ENCODE measurements around the gene TCEA2.

The TCEA2 gene

DNA sequence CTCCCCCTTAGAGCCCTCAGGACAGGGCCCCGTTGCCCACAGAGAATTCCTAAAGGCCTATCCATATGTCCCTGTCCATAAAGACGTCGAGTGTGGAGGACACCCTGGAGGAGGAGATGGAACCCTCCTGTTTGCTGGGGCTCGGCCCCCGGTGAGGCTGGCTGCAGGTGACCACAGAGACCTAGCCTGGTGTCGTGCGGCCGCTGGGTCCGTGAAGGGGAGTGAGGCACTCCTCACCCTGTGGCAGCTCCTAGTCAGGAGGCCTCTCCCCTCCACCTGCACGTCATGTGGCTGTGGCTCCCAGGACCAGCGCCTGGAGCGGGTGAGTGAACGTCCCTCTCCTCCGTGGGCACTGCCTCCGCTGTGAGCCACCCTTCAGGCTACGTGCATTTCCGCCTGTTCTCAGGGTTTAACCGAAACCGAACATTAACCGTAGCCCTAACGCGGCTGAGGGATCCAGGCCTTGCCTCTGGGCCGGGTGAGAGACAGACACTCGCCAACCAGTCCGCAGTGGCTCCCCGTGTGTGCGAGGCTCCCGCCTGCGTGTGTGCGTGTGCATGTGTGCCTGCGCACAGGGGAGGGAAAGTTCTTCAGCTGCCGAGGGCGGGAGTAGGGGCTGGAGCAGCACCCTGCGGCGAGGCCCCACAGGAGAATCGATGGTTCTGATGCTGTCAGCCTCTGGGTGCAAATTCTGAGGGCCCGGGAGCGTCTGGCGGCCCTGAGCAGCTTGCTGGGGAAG lies 5.9 kb upstream of the TCEA2 start:
- TF ChIP-seq GATA2 (IDR thresholded peaks at IDR 0.05; ENCODE audit: low read depth, low read length) (no peak), GATA3 (IDR thresholded peaks at IDR 0.05; ENCODE audit: low read depth, low read length) (no peak)

DNA sequence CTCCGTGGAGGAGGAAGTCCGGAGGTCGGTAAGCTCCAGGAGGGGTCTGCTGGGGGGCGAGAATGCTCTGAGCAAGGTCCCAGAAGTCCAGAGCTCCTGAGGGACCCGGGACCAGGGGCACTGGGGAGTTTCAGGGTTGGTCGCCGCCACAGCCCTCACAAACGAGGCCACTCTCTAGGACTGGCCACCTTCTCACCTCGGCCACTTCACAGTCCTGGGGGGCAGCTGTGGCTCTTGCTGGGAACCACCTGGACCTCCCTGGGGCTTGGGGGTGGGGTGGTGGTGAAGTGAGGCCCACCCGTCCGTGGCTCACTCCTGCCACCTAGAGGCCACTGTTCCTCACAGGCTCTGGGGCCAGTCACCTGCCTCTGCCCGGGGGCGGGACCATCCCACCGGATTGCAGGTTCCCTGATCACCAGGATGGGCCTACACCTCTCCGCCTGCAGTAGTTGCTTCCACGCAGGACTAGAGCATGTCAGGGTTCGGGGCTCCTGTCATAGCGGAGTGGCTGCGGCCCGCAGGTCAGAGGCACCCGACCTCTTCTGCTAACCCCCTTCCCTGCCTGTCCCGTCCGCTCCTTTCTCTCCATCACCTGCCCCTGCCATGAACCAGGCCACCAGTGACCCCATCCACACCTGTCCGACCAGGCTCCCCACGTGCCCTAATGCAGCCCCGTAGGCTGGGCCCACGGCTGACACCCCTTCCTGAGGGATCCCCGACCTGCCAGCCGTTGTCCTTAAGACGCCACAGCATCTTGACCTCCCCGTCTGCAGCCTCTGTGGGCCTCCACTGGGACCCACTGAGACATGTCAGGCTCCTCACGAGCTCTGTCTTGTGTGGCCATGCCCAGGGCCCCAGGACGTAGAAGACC lies 5.1 kb upstream of the TCEA2 start:
- TF ChIP-seq GATA3 (IDR thresholded peaks at IDR 0.05; ENCODE audit: low read depth, low read length) (no peak), GATA2 (IDR thresholded peaks at IDR 0.05; ENCODE audit: low read depth, low read length) (no peak)

DNA sequence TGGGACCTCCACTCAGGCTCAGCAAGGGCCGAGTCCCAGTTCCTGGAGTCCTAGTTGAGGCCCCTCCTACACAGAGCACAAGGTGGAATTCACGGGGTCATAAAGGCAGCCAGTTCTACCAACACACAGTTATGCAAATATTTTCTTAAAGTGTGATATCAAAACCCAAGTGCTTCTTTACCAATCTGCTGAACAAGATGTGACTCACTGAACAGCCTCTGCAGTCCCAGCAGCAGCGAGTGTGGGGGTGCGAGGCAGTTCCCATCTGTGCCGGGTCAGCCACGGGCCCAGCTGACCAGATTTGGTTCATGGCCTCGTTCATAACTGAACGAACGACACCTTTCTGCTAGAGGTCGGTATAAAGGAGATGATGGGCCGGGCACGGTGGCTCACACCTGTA lies 4.5 kb upstream of the TCEA2 start:
- TF ChIP-seq GATA3 (IDR thresholded peaks at IDR 0.05; ENCODE audit: low read depth, low read length): no peak
- TF ChIP-seq GATA2 (IDR thresholded peaks at IDR 0.05; ENCODE audit: low read depth, low read length): no peak

DNA sequence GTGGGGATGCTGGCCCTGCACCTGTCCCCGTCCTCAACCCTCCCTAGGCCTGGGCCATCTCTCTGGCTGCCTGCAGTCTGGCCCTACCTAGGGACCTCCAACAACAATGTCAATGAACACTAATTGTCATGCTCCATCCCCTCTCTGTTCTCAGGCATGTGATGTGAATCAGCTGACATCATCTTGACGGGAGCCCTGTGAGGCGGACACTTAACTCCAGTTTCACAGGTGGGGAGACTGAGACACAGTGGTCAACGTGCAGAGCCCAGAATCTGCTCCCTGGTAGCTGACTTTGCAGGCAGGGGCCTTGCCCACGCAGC lies 762 bp upstream of the TCEA2 start:
- TF ChIP-seq GATA3 (IDR thresholded peaks at IDR 0.05; ENCODE audit: low read depth, low read length) (no peak), GATA2 (IDR thresholded peaks at IDR 0.05; ENCODE audit: low read depth, low read length) (no peak)

DNA sequence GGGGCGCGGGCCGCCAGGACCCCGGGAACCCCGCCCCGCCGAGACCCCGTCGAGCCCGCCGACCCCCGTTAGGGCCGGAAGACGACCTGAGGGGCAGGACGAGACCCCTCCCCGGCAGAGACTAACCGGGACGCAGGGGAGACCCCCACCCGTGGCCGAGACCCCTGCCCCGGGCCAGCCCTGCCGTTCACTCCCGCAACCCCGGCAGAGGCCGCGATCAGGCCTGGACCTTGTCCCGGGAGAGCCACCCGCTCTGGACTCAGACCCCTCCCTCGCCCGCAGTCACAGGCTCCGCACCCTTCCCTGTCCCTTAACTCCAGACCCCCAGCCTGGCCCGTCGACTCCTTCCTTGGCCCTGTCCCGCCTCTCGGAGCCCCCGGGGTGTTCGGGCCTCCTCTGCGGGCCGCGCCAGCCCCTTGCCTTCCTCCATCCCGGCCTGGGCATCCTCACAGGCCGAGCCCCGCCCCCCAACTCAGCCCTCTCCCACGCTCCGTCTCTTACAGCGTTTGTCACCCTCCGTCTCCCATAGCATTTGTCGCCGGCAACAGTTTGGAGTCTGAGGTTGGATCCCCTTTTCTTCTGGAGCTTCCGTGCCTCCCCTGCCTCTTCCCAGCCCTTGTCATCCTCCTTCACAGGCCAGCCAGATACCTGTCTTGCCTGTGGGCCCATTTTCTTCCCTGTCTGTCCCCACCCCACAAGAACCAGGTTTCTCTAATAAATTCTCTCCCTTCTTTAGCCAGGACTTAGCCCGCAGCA lies 569 bp downstream of the TCEA2 start:
- no peak for TF ChIP-seq GATA2 (IDR thresholded peaks at IDR 0.05; ENCODE audit: low read depth, low read length)
- TF ChIP-seq GATA3 (IDR thresholded peaks at IDR 0.05; ENCODE audit: low read depth, low read length): no peak

DNA sequence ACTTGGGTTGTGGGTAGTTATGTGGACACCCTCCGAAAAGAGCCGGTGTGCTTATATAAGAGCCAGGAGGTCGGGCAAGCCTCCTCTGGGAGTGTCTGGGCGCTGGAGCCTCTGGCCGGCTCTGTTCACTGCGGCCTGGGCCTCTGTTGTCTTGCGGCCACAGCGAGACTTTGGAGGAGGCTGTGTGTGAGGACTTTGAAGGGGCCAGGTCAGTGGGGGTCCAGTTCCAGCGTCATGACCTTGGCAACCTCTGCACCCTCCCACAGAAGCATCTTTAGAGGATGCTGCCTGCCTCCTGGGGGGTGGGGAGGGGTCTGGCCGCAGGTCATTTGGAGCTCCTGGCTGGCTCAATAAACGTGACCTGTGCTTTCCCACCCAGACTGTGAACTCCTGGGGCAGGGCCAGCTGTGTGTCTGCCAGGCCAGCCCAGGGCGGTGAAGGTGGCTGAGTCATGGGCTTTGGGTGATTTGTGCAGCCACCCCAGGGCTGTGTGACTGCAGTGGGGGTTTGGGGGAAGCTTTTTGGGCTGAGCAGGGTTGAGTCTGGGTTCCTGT lies 1.2 kb downstream of the TCEA2 start:
- TF ChIP-seq GATA2 (IDR thresholded peaks at IDR 0.05; ENCODE audit: low read depth, low read length): no peak
- TF ChIP-seq GATA3 (IDR thresholded peaks at IDR 0.05; ENCODE audit: low read depth, low read length): no peak

DNA sequence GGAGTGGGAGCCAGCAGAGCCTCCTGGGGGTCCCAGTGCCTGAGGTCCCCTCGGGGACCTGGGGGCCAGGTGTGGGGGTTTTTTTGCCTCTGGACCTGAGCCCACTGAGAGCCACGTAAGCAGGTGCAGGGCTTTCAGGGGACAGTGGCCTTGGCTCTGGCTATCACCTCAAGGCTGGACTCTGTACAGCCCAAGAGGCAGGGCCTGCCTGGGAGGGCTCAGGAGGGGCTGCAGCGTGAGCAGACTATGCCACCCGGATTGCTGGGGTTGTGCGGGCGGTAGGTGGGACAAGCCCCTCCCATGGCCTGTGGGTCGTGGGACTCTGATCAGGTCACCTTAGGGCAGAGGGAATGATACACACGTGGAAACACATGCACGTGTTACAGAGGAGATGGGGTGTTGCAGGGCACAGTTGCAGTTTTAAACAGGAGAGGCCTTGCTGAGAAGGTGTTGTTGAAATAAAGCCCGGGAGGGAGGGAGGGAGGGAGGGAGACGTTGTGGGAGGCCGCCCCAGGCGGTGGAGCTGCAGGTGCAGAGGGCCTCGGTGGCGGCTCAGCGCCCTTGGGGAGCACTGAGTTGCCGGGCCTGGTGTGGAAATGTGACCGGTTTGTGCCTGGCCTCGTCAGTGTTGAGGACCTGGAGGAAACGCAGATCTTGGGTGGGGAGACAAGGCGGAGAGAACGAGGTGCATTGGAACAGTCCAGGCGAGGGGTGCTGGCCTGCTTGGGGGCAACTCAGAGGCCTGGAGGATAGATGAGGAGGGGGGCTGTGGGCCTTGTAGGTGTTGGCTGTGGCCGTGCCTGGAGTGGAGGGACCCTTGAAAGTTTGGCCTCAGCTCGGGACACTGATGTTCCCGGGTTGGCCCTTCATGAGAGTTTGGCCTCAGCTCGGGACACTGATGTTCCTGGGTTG lies 2.3 kb downstream of the TCEA2 start:
- TF ChIP-seq GATA3 (IDR thresholded peaks at IDR 0.05; ENCODE audit: low read depth, low read length) (no peak), GATA2 (IDR thresholded peaks at IDR 0.05; ENCODE audit: low read depth, low read length) (no peak)

DNA sequence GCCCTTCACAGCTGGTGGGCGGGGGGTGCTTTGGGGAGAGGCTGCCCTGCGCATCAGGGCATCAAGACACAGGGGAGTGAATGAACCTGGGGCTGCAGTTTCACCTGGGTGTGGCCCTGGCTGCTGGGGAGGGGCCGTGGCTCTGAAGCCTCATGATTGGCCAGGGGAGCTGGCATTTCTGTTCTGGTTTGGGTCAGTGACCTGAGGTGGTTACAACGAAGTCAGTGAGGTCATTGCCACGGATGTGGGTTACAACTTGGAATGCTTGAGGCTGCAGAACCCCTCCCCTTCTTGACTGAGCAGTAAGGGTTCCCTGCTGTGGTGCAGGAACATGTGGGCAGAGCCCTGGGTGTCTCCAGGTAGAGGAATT lies 3.0 kb downstream of the TCEA2 start:
- TF ChIP-seq GATA2 (IDR thresholded peaks at IDR 0.05; ENCODE audit: low read depth, low read length): no peak
- no peak for TF ChIP-seq GATA3 (IDR thresholded peaks at IDR 0.05; ENCODE audit: low read depth, low read length)

DNA sequence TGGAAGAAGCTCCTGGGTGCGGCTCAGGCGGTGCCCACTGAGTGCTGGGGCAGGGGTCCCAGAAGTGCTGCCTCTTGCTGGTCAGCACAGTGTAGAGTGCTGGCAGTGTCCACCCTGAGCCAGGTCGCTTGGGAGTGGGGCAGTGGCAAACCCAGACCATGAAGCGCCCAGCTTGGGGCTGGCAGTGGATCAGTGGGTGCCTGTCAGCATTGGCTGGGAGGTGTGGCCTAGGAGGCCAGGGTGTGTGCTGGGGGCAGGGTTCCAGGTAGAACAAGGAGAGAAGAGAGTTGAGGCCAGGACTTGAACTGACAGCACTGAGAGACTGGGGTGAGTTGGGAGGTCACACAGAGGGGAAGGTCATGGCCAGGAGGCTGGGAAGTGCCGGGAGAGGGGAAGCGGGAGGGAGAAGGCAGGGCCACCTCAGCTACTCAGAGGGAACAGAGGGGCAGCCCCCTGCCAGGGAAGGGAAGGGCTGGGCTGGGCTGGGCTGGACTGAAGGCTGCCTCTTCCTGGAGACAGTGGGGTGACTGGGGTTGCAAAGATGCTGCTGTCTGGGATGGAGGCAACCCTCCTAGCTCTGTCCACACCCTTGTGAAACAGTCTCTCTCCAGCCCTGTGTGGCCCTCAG lies 4.1 kb downstream of the TCEA2 start:
- TF ChIP-seq GATA3 (IDR thresholded peaks at IDR 0.05; ENCODE audit: low read depth, low read length): no peak
- no peak for TF ChIP-seq GATA2 (IDR thresholded peaks at IDR 0.05; ENCODE audit: low read depth, low read length)

DNA sequence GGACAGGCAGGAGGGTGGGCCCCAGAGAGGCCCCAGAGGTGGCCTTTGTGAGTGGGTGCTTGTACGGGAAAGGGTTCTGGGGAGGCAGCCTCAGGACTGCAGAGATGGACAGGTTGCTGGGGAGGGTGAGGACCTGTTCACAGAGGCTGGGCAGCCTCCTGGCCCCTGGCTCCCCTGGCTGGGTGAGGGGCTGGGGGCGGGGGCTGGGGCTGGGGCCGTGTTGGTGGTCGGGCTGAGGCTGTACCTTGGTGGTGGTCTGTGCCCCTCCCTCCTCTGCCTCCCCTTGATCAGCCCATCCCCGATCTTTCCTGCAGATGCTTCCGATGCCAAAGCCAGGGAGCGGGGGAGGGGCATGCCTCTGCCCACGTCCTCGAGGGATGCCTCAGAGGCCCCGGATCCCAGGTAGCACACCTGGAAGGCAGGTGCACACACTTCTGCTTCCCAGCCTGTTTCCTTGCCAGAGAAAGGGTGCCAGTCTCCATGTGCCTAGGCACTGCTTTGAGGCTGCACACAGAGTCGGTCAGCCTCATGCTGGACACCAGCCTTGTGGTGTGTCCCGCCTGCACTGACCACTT lies 4.8 kb downstream of the TCEA2 start:
- TF ChIP-seq GATA3 (IDR thresholded peaks at IDR 0.05; ENCODE audit: low read depth, low read length) (no peak), GATA2 (IDR thresholded peaks at IDR 0.05; ENCODE audit: low read depth, low read length) (no peak)

DNA sequence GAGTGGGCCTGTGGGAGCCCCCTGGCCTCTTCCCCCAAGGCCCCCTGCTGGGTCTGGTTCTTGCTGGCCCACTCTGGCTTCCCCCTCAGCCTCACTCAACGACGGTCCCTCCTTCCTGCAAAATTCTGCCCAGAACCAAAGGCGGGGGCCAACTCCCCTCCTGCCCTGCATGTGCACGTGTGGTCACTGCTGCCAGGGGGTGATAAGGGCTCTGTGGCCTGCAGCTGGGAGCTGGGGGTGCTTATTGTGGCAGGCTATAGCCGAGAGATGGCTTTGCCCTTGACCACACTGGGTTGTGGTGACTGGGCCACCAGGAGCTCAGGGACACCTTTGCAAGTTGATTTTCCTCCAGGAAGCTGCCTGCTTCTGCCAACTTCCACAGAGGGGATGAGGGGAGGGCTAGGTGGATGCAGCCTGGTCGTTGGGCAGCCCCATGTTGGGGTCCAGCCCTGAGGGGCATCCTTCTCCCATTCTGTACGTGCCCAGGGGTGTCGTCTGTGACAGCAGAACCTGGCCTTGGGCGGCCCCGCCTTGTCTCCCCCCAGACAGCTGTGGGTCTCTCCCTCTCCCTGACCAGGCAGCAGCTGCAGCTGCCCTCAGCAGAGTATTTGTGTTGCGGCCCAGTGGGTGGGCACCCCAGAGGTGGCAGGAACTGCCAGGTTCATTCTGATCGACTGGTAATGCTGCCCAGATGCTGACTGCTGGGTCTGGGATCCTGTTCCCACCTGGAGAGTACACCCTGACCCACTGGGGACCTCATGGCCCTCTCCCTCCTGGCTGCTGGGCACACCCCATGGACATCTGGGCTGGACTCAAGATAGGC lies 5.6 kb downstream of the TCEA2 start:
- no peak for TF ChIP-seq GATA3 (IDR thresholded peaks at IDR 0.05; ENCODE audit: low read depth, low read length)
- TF ChIP-seq GATA2 (IDR thresholded peaks at IDR 0.05; ENCODE audit: low read depth, low read length): no peak

DNA sequence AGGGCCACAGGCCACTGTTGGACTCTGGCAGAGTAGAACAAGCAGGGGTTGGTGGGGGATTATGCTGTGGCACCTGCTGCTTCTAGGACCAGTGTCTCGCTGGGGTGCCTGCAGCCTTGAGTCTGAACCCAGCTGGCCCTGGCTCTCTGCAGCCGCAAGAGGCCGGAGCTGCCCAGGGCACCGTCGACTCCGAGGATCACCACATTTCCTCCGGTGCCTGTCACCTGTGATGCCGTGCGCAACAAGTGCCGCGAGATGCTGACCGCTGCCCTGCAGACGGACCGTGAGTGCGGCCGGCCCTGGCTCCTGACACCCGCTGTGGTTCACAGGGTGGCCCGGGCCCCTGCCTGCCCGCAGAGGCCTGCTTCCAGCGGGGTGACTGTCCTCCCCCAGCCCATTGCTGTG lies 6.2 kb downstream of the TCEA2 start:
- TF ChIP-seq GATA3 (IDR thresholded peaks at IDR 0.05; ENCODE audit: low read depth, low read length) (no peak), GATA2 (IDR thresholded peaks at IDR 0.05; ENCODE audit: low read depth, low read length) (no peak)
